Activated naive CD8-positive, alpha-beta T cell treated with anti-CD3 and anti-CD28 coated beads, Interleukin-2, amount 50 U/mL, for 16 hours (primary cell): ENCODE measurements around the gene GRIN3A.

ENCODE experiments used
- DNase-seq: peaks from one replicate; pipeline ENCODE4 v3.0.0-alpha.2; 2020; ENCODE audit warnings: low read depth, low spot score

The GRIN3A gene

DNA sequence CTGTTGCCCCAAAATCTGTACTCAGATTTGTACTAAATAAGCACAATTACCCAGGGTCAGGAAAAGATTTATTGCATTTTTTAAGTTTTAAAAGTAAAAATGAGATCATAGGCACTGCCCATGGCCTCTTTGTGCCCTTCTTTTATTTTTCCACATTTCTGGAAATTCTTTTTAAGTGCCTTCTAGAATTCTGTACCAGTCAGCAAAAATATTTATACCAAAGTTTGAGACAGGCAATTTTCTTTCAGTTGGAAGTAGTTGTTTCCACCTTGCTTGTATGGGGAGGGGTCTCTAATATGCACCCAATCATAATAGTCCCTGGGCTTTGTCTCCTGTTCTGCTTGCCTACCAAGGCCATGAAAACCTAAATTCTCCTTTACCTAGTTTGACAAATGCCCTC lies 210.4 kb downstream of the GRIN3A start:
- no peak for DNase-seq

DNA sequence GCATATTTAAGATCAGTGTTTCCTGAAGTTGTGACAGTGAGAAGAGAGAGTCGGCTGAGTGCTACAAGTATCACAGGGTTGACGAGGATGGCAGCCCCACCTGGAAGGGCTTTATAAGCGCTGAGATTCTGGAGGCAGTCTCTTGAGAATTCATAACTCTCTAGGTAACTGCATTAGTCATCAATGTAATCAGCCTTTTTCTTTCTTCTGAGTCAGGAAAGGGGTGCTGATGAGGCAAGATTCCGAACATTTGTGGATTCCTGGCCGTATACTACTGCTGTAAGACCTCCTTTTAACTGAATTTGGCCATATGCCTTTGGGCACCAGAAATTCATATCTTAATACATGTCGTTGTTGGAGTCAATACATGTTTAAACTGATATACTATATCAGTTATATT lies 211.4 kb downstream of the GRIN3A start:
- no peak for DNase-seq

GRCh38 chr9:101524371-101524770 lies 214.1 kb downstream of the GRIN3A start:
- no peak for DNase-seq
